NCI-H1092 treated with DMSO at 0.1 percent for 48 hours (cell line): ENCODE measurements around the gene TTC6.

Experiments
- DNase-seq: peaks from one replicate; lab custom pipeline; 2025; lab: John Stamatoyannopoulos, UW

Gene TTC6

GRCh38 chr14:37623971-37624370, 28.5 kb downstream of the TTC6 start:
- DNase-seq: no peak

GRCh38 chr14:37625597-37626595, 30.5 kb downstream of the TTC6 start:
- DNase-seq: no peak

GRCh38 chr14:37637341-37637740, 41.9 kb downstream of the TTC6 start:
- no peak for DNase-seq

GRCh38 chr14:37638599-37638998, 43.2 kb downstream of the TTC6 start:
- no peak for DNase-seq

- DNase-seq: no peak
Observed at GRCh38 chr14:37641117-37641516, 45.7 kb downstream of the TTC6 start.

GRCh38 chr14:37642125-37642524, 46.7 kb downstream of the TTC6 start:
- no peak for DNase-seq

- DNase-seq: no peak
Observed at GRCh38 chr14:37643701-37644100, 48.3 kb downstream of the TTC6 start.
